ENCODE data around the gene MRPS22.

DNA sequence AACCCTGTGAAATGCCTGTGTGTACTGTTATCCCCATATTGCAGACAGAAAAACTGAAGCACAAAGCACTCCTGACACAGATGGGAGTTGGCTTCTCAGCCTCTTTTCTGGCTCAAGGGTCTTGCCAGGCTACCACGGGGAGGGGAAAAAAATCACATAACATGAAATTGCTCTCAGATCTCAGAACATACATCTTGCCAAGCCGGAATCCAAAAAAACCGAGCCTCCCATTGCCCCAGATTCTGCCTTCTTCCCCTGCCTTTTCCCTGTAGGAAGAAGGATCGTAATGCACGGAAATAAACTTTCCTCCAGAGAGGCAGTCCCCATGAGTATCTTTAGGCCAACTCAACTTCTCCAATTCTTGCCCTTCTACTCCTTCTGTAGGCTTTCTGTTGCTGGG is 16.6 kb upstream of the MRPS22 start:
- TF ChIP-seq EP300 (IDR thresholded peaks at IDR 0.05; ENCODE audit: low read length): no peak
- TF ChIP-seq CTCF (IDR thresholded peaks at IDR 0.05 in 2 of 3, conservative IDR thresholded peaks at IDR 0.05 in 1 of 3; ENCODE audit: insufficient read depth in 2 of 3, low read depth in 1 of 3, low read length in 3 of 3): no peak
